ENCODE measurements around the gene DDHD1.

DDHD1 gene

GRCh38 chr14:52987042-52987441, 166.1 kb downstream of the DDHD1 start:
- no peak for DNase-seq
